Midbrain (tissue), 1 donor: Measurements from ENCODE around the gene NINL.
"Not testable (repeated sequence)": the region's sequence is repeated elsewhere in the genome, so short reads cannot be mapped to it uniquely, and the experiment has no call there.

ENCODE experiments used
- DNase-seq: peaks from one replicate; lab custom pipeline; 2025; lab: John Stamatoyannopoulos, UW

The NINL gene

GRCh38 chr20:25552977-25553376 is 32.4 kb downstream of the NINL start:
- DNase-seq: no peak

GRCh38 chr20:25551413-25552215 is 33.7 kb downstream of the NINL start:
- no peak for DNase-seq

GRCh38 chr20:25550645-25551337 is 34.5 kb downstream of the NINL start:
- DNase-seq: not testable (repeated sequence)

GRCh38 chr20:25549843-25550477 is 35.4 kb downstream of the NINL start:
- no peak for DNase-seq

- no peak for DNase-seq
Measured at GRCh38 chr20:25549172-25549773, 36.1 kb downstream of the NINL start.

- no peak for DNase-seq
Measured at GRCh38 chr20:25548613-25549086, 36.7 kb downstream of the NINL start.

- no peak for DNase-seq
Measured at GRCh38 chr20:25547999-25548398, 37.3 kb downstream of the NINL start.

GRCh38 chr20:25547063-25547462 is 38.3 kb downstream of the NINL start:
- no peak for DNase-seq

GRCh38 chr20:25546048-25546447 is 39.3 kb downstream of the NINL start:
- no peak for DNase-seq

GRCh38 chr20:25545171-25545570 is 40.2 kb downstream of the NINL start:
- DNase-seq: no peak

GRCh38 chr20:25544734-25545133 is 40.6 kb downstream of the NINL start:
- DNase-seq: no peak

- DNase-seq: no peak
Measured at GRCh38 chr20:25544311-25544710, 41.0 kb downstream of the NINL start.

GRCh38 chr20:25543068-25543467 is 42.3 kb downstream of the NINL start:
- no peak for DNase-seq

GRCh38 chr20:25541676-25542075 is 43.7 kb downstream of the NINL start:
- DNase-seq: no peak

GRCh38 chr20:25539742-25540672 is 45.3 kb downstream of the NINL start:
- DNase-seq: peak; percentile 78

- no peak for DNase-seq
Measured at GRCh38 chr20:25538838-25539665, 46.3 kb downstream of the NINL start.

GRCh38 chr20:25537890-25538289 is 47.4 kb downstream of the NINL start:
- DNase-seq: no peak

GRCh38 chr20:25535762-25536161 is 49.6 kb downstream of the NINL start:
- no peak for DNase-seq

- DNase-seq: no peak
Measured at GRCh38 chr20:25534845-25535244, 50.5 kb downstream of the NINL start.

- no peak for DNase-seq
Measured at GRCh38 chr20:25533920-25534700, 51.2 kb downstream of the NINL start.
